Activated CD4-positive, alpha-beta T cell treated with anti-CD3 and anti-CD28 coated beads for 48 hours (primary cell): ENCODE measurements around the gene ARL3.
"Not testable (repeated sequence)": the region's sequence is repeated elsewhere in the genome, so short reads cannot be mapped to it uniquely, and the experiment has no call there.

Source experiments
- DNase-seq: peaks from one replicate; pipeline ENCODE4 v3.0.0-alpha.2; 2020

Gene ARL3

GRCh38 chr10:102735065-102735562 is 20.9 kb upstream of the ARL3 start:
- no peak for DNase-seq

- DNase-seq = no peak
These were observed 18.5 kb upstream of the ARL3 start for GRCh38 chr10:102732661-102733060.

GRCh38 chr10:102731222-102731800 is 17.1 kb upstream of the ARL3 start:
- no peak for DNase-seq

GRCh38 chr10:102729029-102730026 is 15.1 kb upstream of the ARL3 start:
- peak; percentile 71 for DNase-seq

GRCh38 chr10:102727037-102727818 is 13.0 kb upstream of the ARL3 start:
- no peak for DNase-seq

- DNase-seq = no peak
These were observed 12.1 kb upstream of the ARL3 start for GRCh38 chr10:102726274-102726673.

- DNase-seq = no peak
These were observed 9.8 kb upstream of the ARL3 start for GRCh38 chr10:102723989-102724388.

GRCh38 chr10:102721954-102722353 is 7.8 kb upstream of the ARL3 start:
- DNase-seq = no peak

GRCh38 chr10:102720775-102721301 is 6.6 kb upstream of the ARL3 start:
- no peak for DNase-seq

GRCh38 chr10:102720337-102720736 is 6.1 kb upstream of the ARL3 start:
- DNase-seq = no peak

GRCh38 chr10:102718220-102718619 is 4.0 kb upstream of the ARL3 start:
- no peak for DNase-seq

- not testable (repeated sequence) for DNase-seq
These were observed 2.8 kb upstream of the ARL3 start for GRCh38 chr10:102716900-102717565.

GRCh38 chr10:102715880-102716279 is 1.7 kb upstream of the ARL3 start:
- no peak for DNase-seq

- DNase-seq = peak; percentile 69
These were observed 641 bp upstream of the ARL3 start, which contains the start of gene SFXN2 for GRCh38 chr10:102714621-102715455. Gene SFXN2 (plus strand): TSS chr10:102714636. CDS start chr10:102726637, 12,001 bp downstream.

- no peak for DNase-seq
These were observed 721 bp downstream of the ARL3 start for GRCh38 chr10:102713539-102713813.

GRCh38 chr10:102712843-102713538 is 1.2 kb downstream of the ARL3 start:
- no peak for DNase-seq

- no peak for DNase-seq
These were observed 2.1 kb downstream of the ARL3 start for GRCh38 chr10:102712089-102712488.

- DNase-seq = no peak
These were observed 3.6 kb downstream of the ARL3 start for GRCh38 chr10:102710609-102711008.

GRCh38 chr10:102705531-102705930 is 8.7 kb downstream of the ARL3 start:
- DNase-seq = no peak

GRCh38 chr10:102704915-102705314 is 9.3 kb downstream of the ARL3 start:
- DNase-seq = no peak

- no peak for DNase-seq
These were observed 11.5 kb downstream of the ARL3 start for GRCh38 chr10:102702742-102703141.
